ENCODE data around the gene PLPP7. TPM values are rescaled to one million over a fixed set of nuclear protein-coding genes. Genes with fewer than 3 reads are reported as not detected.
A peak's percentile ranks its signal among the peaks of the same experiment; 100 is the strongest.

The PLPP7 gene
- total and polyA plus RNA-seq, 4 donors: 6.2 to 15.3 (median 11.3) TPM

GRCh38 chr9:131274674-131275331 is 14.7 kb upstream of the PLPP7 start:
- peaks cover 22% of the 10 kb centered on the region for H3K27me3 ChIP-seq (ENCODE audit: control insufficient read depth, insufficient read depth, low read length)
- peaks cover 41% of the 10 kb centered on the region for H3K4me1 ChIP-seq (ENCODE audit: control insufficient read depth, insufficient read depth, low read length)
- peak overlapping the region; percentile 19 for H3K4me3 ChIP-seq (ENCODE audit: low read depth, low read length)
- H3K27ac ChIP-seq (ENCODE audit: low read depth, low read length): peak overlapping the region; percentile 67
- DNase-seq (ENCODE audit: low read depth in 4 of 6, low spot score in 6 of 6): no peak
- peaks cover 16% of the 10 kb centered on the region for H3K36me3 ChIP-seq (ENCODE audit: control insufficient read depth, insufficient read depth, low read length)
- H3K9me3 ChIP-seq (ENCODE audit: control insufficient read depth, insufficient read depth, low read length): no peaks in the 10 kb centered on the region
- 86% methylated on average over 16 of the region's 18 CpGs for WGBS (ENCODE audit: insufficient coverage)

DNA sequence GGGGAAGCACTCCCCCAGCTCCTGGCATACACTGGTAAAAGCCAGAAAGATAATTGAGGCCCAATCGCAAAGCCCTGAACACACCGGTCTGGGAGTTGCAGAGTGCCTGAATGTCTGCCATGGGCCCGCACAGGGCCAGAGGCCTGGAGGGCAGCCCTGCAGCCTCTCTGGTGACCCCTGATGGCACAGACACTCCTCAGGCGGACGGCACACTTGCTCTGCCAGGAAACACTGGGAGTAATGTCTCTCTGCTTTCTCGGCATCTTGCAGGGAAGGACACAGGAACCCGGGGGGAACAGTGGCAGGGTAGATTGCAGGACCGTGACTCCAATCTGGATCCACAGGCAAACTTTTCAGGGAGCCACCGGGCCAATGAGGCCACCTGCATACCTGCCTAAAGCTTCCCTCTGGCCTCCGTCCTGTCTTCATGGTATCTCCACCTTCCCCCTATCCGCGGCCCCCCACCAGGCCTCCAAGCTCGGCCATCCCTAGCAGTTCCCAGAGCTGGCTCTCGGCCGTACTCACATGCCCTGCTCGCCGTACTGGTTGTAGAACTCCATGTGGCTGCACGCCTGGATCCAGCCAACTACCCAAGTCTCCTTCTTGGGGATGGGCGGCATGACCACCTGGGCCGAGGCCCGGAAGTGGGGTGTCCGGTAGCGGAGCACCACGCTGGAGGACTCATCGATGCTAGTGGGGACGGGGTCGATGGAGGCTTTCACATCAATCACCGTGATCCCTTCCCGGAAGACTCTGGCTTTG is 14.0 kb upstream of the PLPP7 start:
- Histone ChIP-seq H3K9me3 (ENCODE audit: control insufficient read depth, insufficient read depth, low read length) (no peaks in the 10 kb centered on the region), H3K4me3 (ENCODE audit: low read depth, low read length) (peak overlapping the region; percentile 19), H3K4me1 (ENCODE audit: control insufficient read depth, insufficient read depth, low read length) (peaks cover 41% of the 10 kb centered on the region), H3K27me3 (ENCODE audit: control insufficient read depth, insufficient read depth, low read length) (peaks cover 22% of the 10 kb centered on the region), H3K36me3 (ENCODE audit: control insufficient read depth, insufficient read depth, low read length) (peaks cover 16% of the 10 kb centered on the region), H3K27ac (ENCODE audit: low read depth, low read length) (peak overlapping the region; percentile 67)
- no peak for DNase-seq (ENCODE audit: low read depth in 4 of 6, low spot score in 6 of 6)
- 78% methylated on average over 27 of the region's 29 CpGs for WGBS (ENCODE audit: insufficient coverage)

GRCh38 chr9:131276094-131276888 is 13.2 kb upstream of the PLPP7 start, which contains the start of gene FAM78A:
TSS of gene FAM78A (minus strand) at chr9:131276510. CDS start at chr9:131276179, 331 bp downstream.
- Histone ChIP-seq H3K27me3 (ENCODE audit: control insufficient read depth, insufficient read depth, low read length) (peaks cover 23% of the 10 kb centered on the region), H3K27ac (ENCODE audit: low read depth, low read length) (peak within 1 kb of the TSS; percentile 67), H3K36me3 (ENCODE audit: control insufficient read depth, insufficient read depth, low read length) (peaks cover 16% of the 10 kb centered on the region), H3K4me1 (ENCODE audit: control insufficient read depth, insufficient read depth, low read length) (peaks cover 36% of the 10 kb centered on the region), H3K9me3 (ENCODE audit: control insufficient read depth, insufficient read depth, low read length) (no peaks in the 10 kb centered on the region), H3K4me3 (ENCODE audit: low read depth, low read length) (peak within 1 kb of the TSS; percentile 19)
- DNase-seq (ENCODE audit: low read depth in 4 of 6, low spot score in 6 of 6): peak in 1 of 6 donors; percentile 28
- 8% methylated on average over 73 of the region's 76 CpGs for WGBS (ENCODE audit: insufficient coverage)

DNA sequence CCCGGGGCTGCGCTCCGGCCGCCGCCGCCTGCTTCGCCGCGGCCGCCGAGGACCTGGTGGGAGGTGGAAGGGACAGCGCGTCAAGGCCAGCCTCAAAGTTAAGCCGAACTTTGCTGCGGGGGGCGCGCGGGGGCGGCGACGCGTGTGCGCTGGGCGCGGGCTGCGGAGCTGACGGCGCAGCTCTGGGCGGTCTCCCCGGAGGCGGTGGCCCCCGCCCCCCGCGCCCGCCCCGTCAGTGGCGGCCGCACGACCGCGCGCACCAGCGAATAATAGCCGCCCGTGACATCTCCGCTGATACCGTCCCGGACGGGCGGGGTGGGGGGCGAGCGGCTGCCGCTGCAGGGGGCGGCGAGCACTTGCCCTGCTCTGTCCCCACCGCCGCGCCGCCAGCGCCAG is 12.6 kb upstream of the PLPP7 start:
- Histone ChIP-seq H3K4me3 (ENCODE audit: low read depth, low read length) (no peak overlapping the region), H3K4me1 (ENCODE audit: control insufficient read depth, insufficient read depth, low read length) (peaks cover 32% of the 10 kb centered on the region), H3K36me3 (ENCODE audit: control insufficient read depth, insufficient read depth, low read length) (peaks cover 16% of the 10 kb centered on the region), H3K27ac (ENCODE audit: low read depth, low read length) (no peak overlapping the region), H3K9me3 (ENCODE audit: control insufficient read depth, insufficient read depth, low read length) (no peaks in the 10 kb centered on the region), H3K27me3 (ENCODE audit: control insufficient read depth, insufficient read depth, low read length) (peaks cover 29% of the 10 kb centered on the region)
- DNase-seq (ENCODE audit: low read depth in 4 of 6, low spot score in 6 of 6): no peak
- under 1% methylated on average over 60 of the region's 60 CpGs for WGBS (ENCODE audit: insufficient coverage)

- Histone ChIP-seq H3K4me3 (ENCODE audit: low read depth, low read length) (peak overlapping the region; percentile 9), H3K27ac (ENCODE audit: low read depth, low read length) (no peak overlapping the region), H3K4me1 (ENCODE audit: control insufficient read depth, insufficient read depth, low read length) (peaks cover 30% of the 10 kb centered on the region), H3K36me3 (ENCODE audit: control insufficient read depth, insufficient read depth, low read length) (peaks cover 16% of the 10 kb centered on the region), H3K27me3 (ENCODE audit: control insufficient read depth, insufficient read depth, low read length) (peaks cover 34% of the 10 kb centered on the region), H3K9me3 (ENCODE audit: control insufficient read depth, insufficient read depth, low read length) (no peaks in the 10 kb centered on the region)
- under 1% methylated on average over 72 of the region's 78 CpGs for WGBS (ENCODE audit: insufficient coverage)
- no peak for DNase-seq (ENCODE audit: low read depth in 4 of 6, low spot score in 6 of 6)
Observed at GRCh38 chr9:131277287-131277909, 12.1 kb upstream of the PLPP7 start.

DNA sequence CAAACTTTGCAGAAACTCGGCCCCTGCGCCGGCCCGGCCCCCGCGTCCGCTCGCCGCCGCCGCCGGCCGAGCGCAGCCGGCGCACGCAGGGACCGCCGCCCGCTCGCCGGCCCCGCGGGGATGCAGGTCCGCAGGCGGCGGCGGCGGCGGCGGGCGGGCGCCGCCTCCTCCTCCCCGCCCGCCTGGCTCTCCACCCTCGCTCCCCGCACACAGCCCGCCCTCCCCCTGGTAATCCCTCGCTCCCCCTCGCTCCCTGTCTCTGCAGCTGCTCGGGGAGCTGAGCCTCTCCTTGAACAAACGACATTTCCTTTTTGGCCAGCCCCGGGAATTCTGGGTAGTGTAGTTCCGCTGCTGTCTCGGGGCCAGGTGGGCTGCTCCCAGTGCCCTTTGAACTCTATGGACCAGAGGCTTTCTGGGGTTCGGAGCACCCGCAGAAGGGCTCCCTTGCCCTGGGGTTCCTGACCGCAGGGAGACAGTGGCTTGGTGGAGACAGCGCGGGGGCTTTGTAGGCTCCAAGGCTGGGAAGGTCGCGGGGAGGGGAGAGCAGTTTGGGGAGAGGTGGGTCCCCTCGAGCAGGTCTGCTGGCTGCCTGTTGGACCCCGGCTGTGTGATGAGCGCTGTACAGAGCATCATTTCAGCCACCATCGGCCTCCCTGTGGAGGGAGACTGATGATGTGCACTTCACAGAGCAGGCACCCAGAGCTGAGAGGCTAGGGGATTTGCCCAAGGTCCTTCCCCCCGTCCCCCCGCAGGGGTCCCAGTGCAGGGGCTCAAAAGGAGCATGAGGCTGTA is 11.4 kb upstream of the PLPP7 start:
- H3K4me1 ChIP-seq (ENCODE audit: control insufficient read depth, insufficient read depth, low read length): peaks cover 31% of the 10 kb centered on the region
- peaks cover 39% of the 10 kb centered on the region for H3K27me3 ChIP-seq (ENCODE audit: control insufficient read depth, insufficient read depth, low read length)
- peaks cover 14% of the 10 kb centered on the region for H3K36me3 ChIP-seq (ENCODE audit: control insufficient read depth, insufficient read depth, low read length)
- WGBS (ENCODE audit: insufficient coverage): 9% methylated on average over 59 of the region's 59 CpGs
- H3K9me3 ChIP-seq (ENCODE audit: control insufficient read depth, insufficient read depth, low read length): no peaks in the 10 kb centered on the region
- peak; percentile 31 to 97 (median 72) for DNase-seq (ENCODE audit: low read depth in 4 of 6, low spot score in 6 of 6)
- peak overlapping the region; percentile 9 for H3K4me3 ChIP-seq (ENCODE audit: low read depth, low read length)
- no peak overlapping the region for H3K27ac ChIP-seq (ENCODE audit: low read depth, low read length)

DNA sequence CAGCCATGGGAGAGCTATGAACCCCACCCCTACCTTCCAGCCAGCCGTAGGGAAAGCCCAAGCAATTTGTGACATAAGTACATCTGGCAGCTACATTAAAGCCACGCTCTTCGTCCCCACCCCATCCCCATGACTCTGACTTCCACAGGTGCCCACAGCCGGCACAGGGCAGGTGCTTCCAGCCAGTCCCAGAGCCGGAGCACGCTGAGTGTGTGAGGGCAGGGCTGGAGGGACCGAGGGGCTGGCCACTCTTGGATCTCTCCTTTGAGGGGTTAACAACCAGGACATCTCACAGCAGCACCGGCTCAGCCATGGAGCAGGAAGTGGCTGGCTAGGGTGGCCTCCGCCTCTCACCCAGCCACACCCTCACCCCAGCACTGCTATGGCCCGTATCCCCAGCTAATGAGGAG is 10.8 kb upstream of the PLPP7 start:
- peaks cover 33% of the 10 kb centered on the region for H3K4me1 ChIP-seq (ENCODE audit: control insufficient read depth, insufficient read depth, low read length)
- no peaks in the 10 kb centered on the region for H3K9me3 ChIP-seq (ENCODE audit: control insufficient read depth, insufficient read depth, low read length)
- no peak overlapping the region for H3K4me3 ChIP-seq (ENCODE audit: low read depth, low read length)
- H3K27ac ChIP-seq (ENCODE audit: low read depth, low read length): no peak overlapping the region
- WGBS (ENCODE audit: insufficient coverage): 56% methylated on average over 10 of the region's 10 CpGs
- peaks cover 12% of the 10 kb centered on the region for H3K36me3 ChIP-seq (ENCODE audit: control insufficient read depth, insufficient read depth, low read length)
- H3K27me3 ChIP-seq (ENCODE audit: control insufficient read depth, insufficient read depth, low read length): peaks cover 43% of the 10 kb centered on the region
- no peak for DNase-seq (ENCODE audit: low read depth in 4 of 6, low spot score in 6 of 6)

DNA sequence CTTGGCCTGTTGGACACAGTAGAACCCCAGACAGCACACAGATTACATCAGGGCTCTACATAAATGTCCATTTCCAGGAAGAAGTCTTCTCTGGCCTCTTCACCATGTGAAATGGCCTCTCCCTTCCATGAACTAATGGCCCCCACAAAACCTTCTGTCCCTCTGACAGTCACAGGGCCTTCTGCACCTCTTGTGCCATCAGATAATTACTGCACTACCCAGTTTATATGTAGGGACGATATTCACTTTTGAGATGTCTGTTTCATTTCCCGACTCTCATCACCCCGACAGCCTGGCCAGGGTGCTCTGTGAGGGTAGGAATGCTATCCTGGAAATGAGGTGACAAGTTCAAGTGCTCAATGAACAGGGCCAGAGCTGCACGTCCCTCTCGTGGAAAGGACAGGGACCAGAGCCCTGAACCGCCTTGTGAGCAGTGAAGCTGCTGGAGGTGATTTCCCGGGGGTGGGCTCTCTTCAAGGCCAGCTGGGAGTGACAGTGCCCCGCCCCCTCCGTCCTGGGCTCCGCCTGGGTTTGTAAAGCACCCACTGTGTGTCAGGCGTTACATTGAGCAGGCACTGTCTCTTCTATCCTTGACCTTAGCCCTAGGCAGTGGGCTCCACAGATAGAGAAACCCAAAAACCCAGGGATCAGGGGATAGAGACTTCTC is 10.2 kb upstream of the PLPP7 start:
- H3K27me3 ChIP-seq (ENCODE audit: control insufficient read depth, insufficient read depth, low read length): peaks cover 39% of the 10 kb centered on the region
- peaks cover 33% of the 10 kb centered on the region for H3K4me1 ChIP-seq (ENCODE audit: control insufficient read depth, insufficient read depth, low read length)
- no peak for DNase-seq (ENCODE audit: low read depth in 4 of 6, low spot score in 6 of 6)
- H3K27ac ChIP-seq (ENCODE audit: low read depth, low read length): no peak overlapping the region
- no peak overlapping the region for H3K4me3 ChIP-seq (ENCODE audit: low read depth, low read length)
- WGBS (ENCODE audit: insufficient coverage): 77% methylated on average over 8 of the region's 11 CpGs
- H3K36me3 ChIP-seq (ENCODE audit: control insufficient read depth, insufficient read depth, low read length): peaks cover 12% of the 10 kb centered on the region
- no peaks in the 10 kb centered on the region for H3K9me3 ChIP-seq (ENCODE audit: control insufficient read depth, insufficient read depth, low read length)
